Omental fat pad (tissue), 4 donors: Measurements from ENCODE around the gene RAB5IF. TPM values are rescaled to one million over a fixed set of nuclear protein-coding genes. Genes with fewer than 3 reads are reported as not detected.
"Not testable (repeated sequence)": the region's sequence is repeated elsewhere in the genome, so short reads cannot be mapped to it uniquely, and the experiment has no call there.

ENCODE experiments used
- ATAC-seq: fragments of 150-250 bp; one replicate; pipeline ENCODE4 v1.9.1; 2016; ENCODE audit warnings: mild to moderate bottlenecking, moderate library complexity; ENCODE audit not compliant: low FRiP score
- DNase-seq: peaks from one replicate; pipeline ENCODE4 v3.0.0-alpha.2; 2019; ENCODE audit warnings: low spot score
- total RNA-seq, 4 donors: library from RNA; depleted of rRNA; stranded (reverse); fragments of >200 nt; gene quantifications; one replicate each; pipeline ENCODE4 v1.1.0, GENCODE V29; 2016
- TF ChIP-seq, protein P1 (sequence below), 3 donors: fragments of 450-650 bp; IDR thresholded peaks; one replicate each; pipeline ENCODE4 v1.5.1; 2016 to 2017; ENCODE audit warnings: antibody characterized with exemption in 3 of 3, mild to moderate bottlenecking in 3 of 3, moderate library complexity in 2 of 3

Gene RAB5IF, protein sequence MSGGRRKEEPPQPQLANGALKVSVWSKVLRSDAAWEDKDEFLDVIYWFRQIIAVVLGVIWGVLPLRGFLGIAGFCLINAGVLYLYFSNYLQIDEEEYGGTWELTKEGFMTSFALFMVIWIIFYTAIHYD
- 100 to 1,000 TPM in 2 of 4 donors, 10 to 100 TPM in 2; 66.8 to 117 (median 89.1) TPM for total RNA-seq

DNA sequence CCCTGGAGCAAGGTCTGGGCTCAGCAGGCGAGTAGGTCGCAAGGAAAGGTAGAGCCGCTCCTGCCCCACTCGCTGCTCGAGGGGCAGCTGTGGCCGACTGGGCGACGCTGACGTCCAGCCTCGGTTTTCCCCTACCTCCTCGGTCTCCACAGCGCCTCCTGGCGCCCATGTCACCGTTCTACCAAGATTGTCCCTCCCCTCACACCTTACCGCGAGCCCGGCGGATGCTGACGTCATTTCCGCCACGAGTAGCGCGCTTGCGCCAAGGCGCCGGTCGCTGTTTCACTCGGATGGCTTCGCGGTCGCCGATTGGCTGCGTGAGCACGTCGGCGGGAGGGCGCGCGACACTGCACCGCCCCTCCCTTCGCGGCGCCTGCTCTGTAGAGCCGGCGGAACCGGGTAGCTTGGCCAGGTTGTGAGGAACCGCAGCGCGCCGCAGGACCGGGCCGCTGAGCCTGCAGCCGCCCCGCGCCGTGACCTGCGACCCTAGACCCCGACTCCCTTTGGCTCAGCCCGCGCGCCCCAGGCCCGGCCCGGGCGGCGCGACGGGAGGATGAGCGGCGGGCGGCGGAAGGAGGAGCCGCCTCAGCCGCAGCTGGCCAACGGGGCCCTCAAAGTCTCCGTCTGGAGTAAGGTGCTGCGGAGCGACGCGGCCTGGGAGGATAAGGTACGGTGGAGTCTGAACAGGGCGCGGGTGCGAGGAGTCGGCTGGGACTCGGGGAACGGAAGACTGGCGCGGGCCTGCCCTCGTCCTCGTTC lies at the start of gene RAB5IF:
RAB5IF (plus strand) TSS at position 381 of the 759 bp plus-strand sequence; CDS start at position 554, 173 bp downstream.
- TF ChIP-seq, protein P1, sequence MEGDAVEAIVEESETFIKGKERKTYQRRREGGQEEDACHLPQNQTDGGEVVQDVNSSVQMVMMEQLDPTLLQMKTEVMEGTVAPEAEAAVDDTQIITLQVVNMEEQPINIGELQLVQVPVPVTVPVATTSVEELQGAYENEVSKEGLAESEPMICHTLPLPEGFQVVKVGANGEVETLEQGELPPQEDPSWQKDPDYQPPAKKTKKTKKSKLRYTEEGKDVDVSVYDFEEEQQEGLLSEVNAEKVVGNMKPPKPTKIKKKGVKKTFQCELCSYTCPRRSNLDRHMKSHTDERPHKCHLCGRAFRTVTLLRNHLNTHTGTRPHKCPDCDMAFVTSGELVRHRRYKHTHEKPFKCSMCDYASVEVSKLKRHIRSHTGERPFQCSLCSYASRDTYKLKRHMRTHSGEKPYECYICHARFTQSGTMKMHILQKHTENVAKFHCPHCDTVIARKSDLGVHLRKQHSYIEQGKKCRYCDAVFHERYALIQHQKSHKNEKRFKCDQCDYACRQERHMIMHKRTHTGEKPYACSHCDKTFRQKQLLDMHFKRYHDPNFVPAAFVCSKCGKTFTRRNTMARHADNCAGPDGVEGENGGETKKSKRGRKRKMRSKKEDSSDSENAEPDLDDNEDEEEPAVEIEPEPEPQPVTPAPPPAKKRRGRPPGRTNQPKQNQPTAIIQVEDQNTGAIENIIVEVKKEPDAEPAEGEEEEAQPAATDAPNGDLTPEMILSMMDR (IDR thresholded peaks at IDR 0.05), result peak in 2 of 3 donors; percentile 45 to 77
- ATAC-seq, result peak; percentile 99
- DNase-seq, result peak; percentile 94

DNA sequence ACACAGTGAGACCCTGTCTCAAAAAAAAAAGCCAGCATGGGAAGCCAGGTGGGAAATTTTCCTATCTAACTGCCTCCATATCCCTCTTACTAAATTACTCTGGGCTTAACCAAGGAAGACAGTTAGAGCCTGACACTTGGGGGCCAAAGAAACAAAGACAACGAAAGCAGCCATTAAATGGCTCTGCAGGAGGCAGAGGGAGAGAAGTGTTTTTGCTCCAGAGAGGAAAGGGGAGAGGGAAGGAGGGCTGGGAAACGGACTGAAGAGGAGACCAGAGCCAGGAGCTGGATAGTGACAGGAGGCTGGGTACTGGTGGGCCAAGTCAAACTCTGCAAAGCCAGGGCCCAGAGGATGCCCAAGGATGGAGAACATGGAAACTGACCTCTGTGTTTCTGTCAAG lies 42.9 kb upstream of the RAB5IF start:
- TF ChIP-seq, protein P1 (IDR thresholded peaks at IDR 0.05), result no peak
- ATAC-seq, result no peak
- no peak for DNase-seq

DNA sequence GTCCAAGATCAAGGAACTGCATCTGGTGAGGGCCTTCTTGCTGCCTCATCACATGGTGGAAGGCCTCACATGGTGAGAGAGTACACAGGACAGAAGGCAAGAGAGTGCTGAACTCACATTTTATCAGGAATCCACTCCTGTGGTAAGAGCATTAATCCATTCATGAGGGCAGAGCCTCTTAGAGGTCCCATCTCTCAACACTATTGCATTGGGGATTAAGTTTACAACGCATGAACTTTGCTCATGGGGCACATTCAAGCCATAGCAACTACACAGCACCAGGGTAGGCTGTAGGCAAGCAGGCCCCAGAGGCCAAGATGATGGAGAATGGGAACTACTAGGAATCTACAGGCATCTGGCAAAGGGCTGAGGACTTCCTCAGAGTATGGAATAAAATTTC lies 42.2 kb upstream of the RAB5IF start:
- DNase-seq (no peak), ATAC-seq (no peak)
- TF ChIP-seq, protein P1 (IDR thresholded peaks at IDR 0.05), result no peak

DNA sequence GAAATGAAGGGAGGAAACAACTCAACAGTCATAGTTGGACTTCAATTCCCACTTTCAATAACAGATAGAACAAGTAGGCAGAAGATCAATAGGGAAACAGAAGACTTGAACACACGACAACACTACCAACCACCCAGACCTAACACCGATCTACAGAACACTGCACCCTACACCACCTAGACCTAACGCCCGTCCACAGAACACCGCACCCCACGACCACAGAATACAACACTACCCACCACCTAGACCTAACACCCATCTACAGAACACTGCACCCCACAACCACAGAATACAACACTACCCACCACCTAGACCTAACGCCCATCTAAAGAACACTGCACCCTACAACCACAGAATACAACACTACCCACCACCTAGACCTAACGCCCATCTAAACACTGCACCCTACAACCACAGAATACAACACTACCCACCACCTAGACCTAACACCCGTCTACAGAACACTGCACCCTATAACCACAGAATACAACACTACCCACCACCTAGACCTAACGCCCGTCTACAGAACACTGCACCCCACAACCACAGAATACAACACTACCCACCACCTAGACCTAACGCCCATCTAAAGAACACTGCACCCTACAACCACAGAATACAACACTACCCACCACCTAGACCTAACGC lies 41.4 kb upstream of the RAB5IF start:
- ATAC-seq, DNase-seq: not testable (repeated sequence)

DNA sequence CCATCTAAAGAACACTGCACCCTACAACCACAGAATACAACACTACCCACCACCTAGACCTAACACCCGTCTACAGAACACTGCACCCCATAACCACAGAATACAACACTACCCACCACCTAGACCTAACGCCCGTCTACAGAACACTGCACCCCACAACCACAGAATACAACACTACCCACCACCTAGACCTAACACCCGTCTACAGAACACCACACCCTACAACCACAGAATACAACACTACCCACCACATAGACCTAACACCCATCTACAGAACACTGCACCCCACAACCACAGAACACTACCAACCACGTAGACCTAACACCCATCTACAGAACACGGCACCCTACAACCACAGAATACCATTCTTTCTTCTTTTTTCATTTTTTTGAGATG lies 40.9 kb upstream of the RAB5IF start:
- ATAC-seq, DNase-seq: not testable (repeated sequence)

DNA sequence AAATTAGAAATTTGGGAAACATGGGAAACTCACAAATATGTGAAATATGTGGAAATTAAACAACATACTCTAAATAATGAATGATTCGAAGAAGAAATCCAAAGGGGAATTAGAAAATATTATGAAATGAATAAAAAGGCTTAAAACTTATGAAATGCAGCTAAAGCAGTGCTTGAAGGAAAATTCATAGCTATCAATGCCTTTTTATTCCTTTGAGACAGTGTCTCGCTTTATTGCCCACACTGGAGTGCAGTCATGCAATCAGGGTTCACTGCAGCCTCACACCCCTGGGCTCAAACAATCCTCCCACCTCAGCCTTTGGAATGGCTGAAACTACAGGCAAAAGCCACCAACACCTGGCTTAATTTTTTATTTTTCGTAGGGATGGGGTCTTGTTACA lies 40.1 kb upstream of the RAB5IF start:
- TF ChIP-seq, protein P1 (IDR thresholded peaks at IDR 0.05), result no peak
- ATAC-seq, result no peak
- DNase-seq, result no peak

DNA sequence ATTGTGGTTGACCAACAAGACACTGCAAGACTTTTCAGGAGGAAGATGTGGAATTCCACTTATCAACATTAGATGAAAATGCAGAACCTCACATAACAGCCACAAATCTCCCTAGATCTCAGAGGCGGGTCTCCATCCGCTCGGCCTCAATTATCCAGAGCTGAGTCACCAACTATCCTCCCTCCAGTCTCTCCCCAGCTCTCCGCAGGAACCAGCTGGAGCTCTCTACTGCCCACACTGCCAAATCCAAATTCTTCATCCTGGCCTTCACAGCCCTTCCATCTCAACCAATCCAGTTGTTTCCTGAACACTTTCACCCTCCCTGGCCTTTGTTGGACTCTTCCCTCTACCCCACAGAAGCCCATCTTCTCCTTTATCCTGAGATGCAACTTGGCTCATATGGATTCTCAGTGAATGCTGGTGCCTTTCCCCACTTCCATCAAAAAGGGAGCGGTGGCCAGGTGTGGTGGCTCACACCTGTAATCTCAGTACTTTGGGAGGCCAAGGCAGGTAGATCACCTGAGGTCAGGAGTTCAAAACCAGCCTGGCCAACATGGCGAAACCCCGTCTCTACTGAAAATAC lies 35.6 kb upstream of the RAB5IF start:
- TF ChIP-seq, protein P1 (IDR thresholded peaks at IDR 0.05), result no peak
- DNase-seq (no peak), ATAC-seq (no peak)
